OCI-LY3 (cell line): ENCODE results near the gene RUNX2.

Experiments used
- EZH2phosphoT487 ChIP-seq: fragments of 200-600 bp; shearing (Covaris generic); IDR thresholded peaks from 2 replicates; pipeline ENCODE4 v1.6.1; 2018; ENCODE audit warnings: antibody characterized with exemption, mixed run types, low read depth
- TF ChIP-seq, protein P1 (sequence below): fragments of 200-600, 300-600 bp; sonication (generic); IDR thresholded peaks from 2 replicates; pipeline ENCODE4 v1.5.1; 2014; ENCODE audit warnings: antibody characterized with exemption, low read length, low read depth

DNA sequence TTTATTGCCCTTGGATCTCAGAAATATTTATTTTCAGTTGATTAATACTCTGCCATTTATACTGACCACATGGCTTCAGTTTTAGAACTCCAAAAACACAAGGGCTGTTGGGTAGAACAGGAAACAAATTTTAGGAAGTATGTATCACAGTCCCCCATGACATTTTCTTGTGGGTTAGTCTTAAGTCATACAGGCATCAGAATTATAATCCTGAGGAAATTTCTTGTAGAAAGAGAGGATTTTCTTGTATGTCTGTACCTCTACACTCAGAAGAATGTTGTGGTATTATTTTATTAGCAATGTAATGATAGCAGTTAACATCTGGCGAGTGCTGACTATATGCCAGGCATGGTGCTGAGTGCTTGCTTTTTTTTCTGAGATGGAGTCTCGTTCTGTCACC lies 384.7 kb downstream of the RUNX2 start:
- TF ChIP-seq, protein P1, sequence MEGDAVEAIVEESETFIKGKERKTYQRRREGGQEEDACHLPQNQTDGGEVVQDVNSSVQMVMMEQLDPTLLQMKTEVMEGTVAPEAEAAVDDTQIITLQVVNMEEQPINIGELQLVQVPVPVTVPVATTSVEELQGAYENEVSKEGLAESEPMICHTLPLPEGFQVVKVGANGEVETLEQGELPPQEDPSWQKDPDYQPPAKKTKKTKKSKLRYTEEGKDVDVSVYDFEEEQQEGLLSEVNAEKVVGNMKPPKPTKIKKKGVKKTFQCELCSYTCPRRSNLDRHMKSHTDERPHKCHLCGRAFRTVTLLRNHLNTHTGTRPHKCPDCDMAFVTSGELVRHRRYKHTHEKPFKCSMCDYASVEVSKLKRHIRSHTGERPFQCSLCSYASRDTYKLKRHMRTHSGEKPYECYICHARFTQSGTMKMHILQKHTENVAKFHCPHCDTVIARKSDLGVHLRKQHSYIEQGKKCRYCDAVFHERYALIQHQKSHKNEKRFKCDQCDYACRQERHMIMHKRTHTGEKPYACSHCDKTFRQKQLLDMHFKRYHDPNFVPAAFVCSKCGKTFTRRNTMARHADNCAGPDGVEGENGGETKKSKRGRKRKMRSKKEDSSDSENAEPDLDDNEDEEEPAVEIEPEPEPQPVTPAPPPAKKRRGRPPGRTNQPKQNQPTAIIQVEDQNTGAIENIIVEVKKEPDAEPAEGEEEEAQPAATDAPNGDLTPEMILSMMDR, result no peak
- TF ChIP-seq EZH2phosphoT487, result no peak
